Mesangial cell (primary cell): ENCODE data around the gene PLN. TPM values are rescaled to one million over a fixed set of nuclear protein-coding genes. Genes with fewer than 3 reads are reported as not detected.

Source experiments
- total RNA-seq: library from RNA; depleted of rRNA; stranded (reverse); fragments of >200 nt; gene quantifications from 2 replicates; pipeline ENCODE4 v1.2.3, GENCODE V29; 2015

PLN gene
- 0.13 and 0.16 TPM in 2 replicates for total RNA-seq

DNA sequence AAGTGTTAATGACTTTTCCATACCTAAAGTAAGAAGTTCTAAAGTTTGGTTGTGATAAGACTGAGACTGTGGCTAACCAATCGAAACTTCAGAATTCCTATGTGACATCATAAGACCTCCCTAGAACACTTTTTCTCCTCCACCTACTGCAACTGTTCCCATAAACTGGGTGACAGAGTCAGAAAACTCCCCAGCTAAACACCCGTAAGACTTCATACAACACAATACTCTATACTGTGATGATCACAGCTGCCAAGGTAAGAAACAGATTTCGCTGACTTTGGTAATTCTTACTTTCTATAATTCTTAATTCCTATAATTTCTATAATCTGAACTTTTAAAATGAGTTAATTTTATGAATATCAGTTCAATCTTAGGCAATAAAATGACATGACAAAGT is at the start of gene PLN:
PLN (plus strand) TSS at position 161 of the 400 bp plus-strand sequence. CDS start 10,626 bp downstream, outside the sequence.

Other genes starting within 250 kb of the PLN start
- 4.6 TPM in 2 replicates for gene CEP85L, start 103.3 kb downstream of the PLN start, total RNA-seq